ENCODE data around the gene INTS4.
"Not testable (repeated sequence)": the region's sequence is repeated elsewhere in the genome, so short reads cannot be mapped to it uniquely, and the experiment has no call there.

Gene INTS4

DNA sequence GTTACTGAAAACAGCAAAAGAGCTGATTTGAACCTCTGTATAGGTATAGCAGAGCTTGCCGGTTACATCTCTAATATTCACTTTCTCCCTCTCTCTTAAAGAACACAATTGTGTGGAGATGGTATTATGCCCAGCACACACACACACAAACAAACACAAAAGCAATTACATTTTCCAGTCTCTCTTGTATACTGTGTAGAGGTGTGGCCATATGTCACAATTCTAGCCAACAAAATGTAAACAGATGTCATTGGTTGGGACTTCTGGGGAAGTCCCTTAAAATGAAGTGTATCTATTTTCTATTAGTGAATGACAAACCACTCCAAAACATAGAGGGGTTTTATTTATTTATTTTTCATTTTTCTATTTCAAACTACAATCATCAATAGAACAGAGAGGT is 15.8 kb upstream of the INTS4 start:
- ATAC-seq (no peak), DNase-seq (no peak)
- Mint-ChIP-seq H3K27me3 (peaks cover 4% of the 10 kb centered on the region), H3K4me3 (no peak overlapping the region), H3K9me3 (no peaks in the 10 kb centered on the region), H3K27ac (no peak overlapping the region), H3K4me1 (no peaks in the 10 kb centered on the region), H3K36me3 (ENCODE audit: low read depth) (no peaks in the 10 kb centered on the region)

DNA sequence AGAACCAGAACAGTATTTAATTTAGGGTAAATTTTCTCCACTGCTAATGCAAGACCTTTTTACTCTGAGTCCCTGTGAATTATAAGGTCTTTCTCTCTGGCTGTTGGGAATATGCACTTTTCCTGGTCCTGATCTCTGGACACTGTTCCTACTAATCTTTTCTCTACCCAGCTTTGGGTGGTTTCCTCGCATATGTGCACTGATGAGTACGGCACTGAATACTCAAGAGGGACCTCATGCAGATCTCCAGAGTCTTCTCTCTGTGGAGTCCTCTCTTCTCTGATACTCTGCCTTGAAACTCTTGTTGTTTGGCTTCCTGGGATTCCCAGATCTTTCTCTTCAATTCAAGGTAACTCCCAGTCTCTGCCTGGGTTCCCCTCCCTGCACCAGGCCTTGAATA is 14.6 kb upstream of the INTS4 start:
- H3K4me1 Mint-ChIP-seq, result no peaks in the 10 kb centered on the region
- H3K36me3 Mint-ChIP-seq (ENCODE audit: low read depth), result no peaks in the 10 kb centered on the region
- no peak overlapping the region for H3K4me3 Mint-ChIP-seq
- DNase-seq, result no peak
- H3K27me3 Mint-ChIP-seq, result peaks cover 4% of the 10 kb centered on the region
- no peaks in the 10 kb centered on the region for H3K9me3 Mint-ChIP-seq
- no peak for ATAC-seq
- no peak overlapping the region for H3K27ac Mint-ChIP-seq

DNA sequence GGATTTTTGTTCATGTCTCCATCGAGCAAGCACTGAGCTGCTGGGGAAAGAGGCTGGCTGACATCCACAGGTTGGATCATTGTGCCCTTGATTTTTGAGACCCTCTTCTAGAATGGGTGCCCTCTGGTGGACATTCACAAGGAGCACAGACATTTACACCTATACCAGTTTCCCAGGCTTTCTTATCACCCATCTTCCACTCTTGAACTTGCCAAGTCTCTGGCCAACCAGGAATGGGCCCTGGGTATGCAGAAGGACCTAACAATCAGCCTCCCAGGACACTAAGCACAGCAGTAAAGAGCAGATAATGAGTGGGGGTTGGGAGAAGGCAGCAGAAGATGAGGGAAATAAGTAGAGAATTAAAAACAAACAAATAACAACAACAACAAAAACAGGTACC is 5.7 kb upstream of the INTS4 start:
- Mint-ChIP-seq H3K27me3 (no peaks in the 10 kb centered on the region), H3K27ac (no peak overlapping the region), H3K4me1 (peaks cover 9% of the 10 kb centered on the region), H3K36me3 (ENCODE audit: low read depth) (no peaks in the 10 kb centered on the region), H3K4me3 (no peak overlapping the region), H3K9me3 (no peaks in the 10 kb centered on the region)
- peak; percentile 31 for DNase-seq
- ATAC-seq, result peak; percentile 85

- H3K27ac Mint-ChIP-seq, result no peak overlapping the region
- H3K4me1 Mint-ChIP-seq, result peaks cover 13% of the 10 kb centered on the region
- H3K36me3 Mint-ChIP-seq (ENCODE audit: low read depth), result no peaks in the 10 kb centered on the region
- DNase-seq (no peak), ATAC-seq (no peak)
- no peaks in the 10 kb centered on the region for H3K27me3 Mint-ChIP-seq
- H3K9me3 Mint-ChIP-seq, result no peaks in the 10 kb centered on the region
- H3K4me3 Mint-ChIP-seq, result no peak overlapping the region
Measured at GRCh38 chr11:77999446-78000030, 5.1 kb upstream of the INTS4 start.

DNA sequence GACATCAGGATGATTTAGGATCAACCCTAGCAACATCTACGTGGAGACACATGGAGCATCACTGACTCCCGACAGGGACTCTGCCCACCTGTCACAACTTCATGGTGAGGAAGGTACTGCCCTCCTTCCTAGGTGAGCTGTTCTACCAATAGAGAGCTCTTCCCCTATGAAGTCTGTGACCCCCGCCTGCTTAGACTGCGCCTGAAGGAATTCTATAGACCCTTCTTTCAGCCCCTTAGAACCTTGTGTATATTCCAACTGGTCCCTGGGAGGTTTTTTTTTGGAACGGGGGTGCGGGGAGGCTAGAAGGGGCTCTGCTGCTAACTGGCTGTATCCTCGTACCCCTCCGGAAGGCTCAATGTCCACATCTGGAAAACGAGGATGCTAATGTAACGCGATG is 566 bp downstream of the INTS4 start:
- ATAC-seq, result no peak
- H3K27ac Mint-ChIP-seq, result peak overlapping the region; percentile 97

DNA sequence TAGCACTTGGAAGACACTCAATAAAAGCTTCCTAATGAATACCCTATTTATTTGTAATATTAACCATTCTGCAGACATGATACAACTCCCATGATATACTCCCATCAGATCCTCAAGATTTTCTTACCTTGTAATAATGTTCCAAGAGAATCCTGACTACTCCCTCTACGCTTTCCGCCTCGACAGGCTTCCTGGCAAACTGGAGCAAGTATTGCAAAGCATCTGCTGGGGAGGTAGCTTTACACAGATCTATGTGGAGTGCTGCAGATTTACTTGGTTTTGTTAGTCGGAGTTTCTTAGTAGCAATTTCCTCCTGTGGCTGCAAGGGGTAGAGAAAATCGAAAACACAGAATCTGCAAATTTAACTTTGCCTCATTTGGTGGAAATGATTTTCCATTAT is 3.5 kb downstream of the INTS4 start:
- Mint-ChIP-seq H3K4me1 (peaks cover 31% of the 10 kb centered on the region), H3K27ac (no peak overlapping the region), H3K9me3 (no peaks in the 10 kb centered on the region), H3K36me3 (ENCODE audit: low read depth) (peaks cover 25% of the 10 kb centered on the region), H3K27me3 (no peaks in the 10 kb centered on the region), H3K4me3 (no peak overlapping the region)
- ATAC-seq (no peak), DNase-seq (no peak)

More for the DNA sequence above, 566 bp downstream of the INTS4 start:
- Mint-ChIP-seq H3K9me3 (no peaks in the 10 kb centered on the region), H3K27me3 (no peaks in the 10 kb centered on the region), H3K4me1 (peaks cover 24% of the 10 kb centered on the region), H3K4me3 (peak overlapping the region; percentile 93), H3K36me3 (ENCODE audit: low read depth) (no peaks in the 10 kb centered on the region)
- no peak for DNase-seq

DNA sequence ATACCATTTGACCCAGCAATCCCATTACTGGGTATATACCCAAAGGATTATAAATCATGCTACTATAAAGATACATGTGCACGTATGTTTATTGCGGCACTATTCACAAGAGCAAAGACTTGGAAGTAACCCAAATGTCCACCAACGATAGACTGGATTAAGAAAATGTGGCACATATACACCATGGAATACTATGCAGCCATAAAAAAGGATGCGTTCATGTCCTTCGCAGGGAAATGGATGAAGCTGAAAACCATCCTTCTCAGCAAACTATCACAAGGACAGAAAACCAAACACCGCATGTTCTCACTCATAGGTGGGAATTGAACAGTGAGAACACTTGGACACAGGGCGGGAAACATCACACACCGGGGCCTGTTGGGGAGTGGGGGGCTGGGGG is 8.0 kb downstream of the INTS4 start:
- not testable (repeated sequence) for H3K27me3 Mint-ChIP-seq, H3K9me3 Mint-ChIP-seq, H3K4me3 Mint-ChIP-seq, H3K27ac Mint-ChIP-seq, ATAC-seq, DNase-seq
- H3K36me3 Mint-ChIP-seq (ENCODE audit: low read depth), result peaks cover 50% of the 10 kb centered on the region
- peaks cover 11% of the 10 kb centered on the region for H3K4me1 Mint-ChIP-seq

GRCh38 chr11:77981346-77981947 is 13.0 kb downstream of the INTS4 start:
- DNase-seq, result no peak
- H3K4me1 Mint-ChIP-seq, result peaks cover 4% of the 10 kb centered on the region
- no peak overlapping the region for H3K27ac Mint-ChIP-seq
- no peak for ATAC-seq
- peaks cover 48% of the 10 kb centered on the region for H3K36me3 Mint-ChIP-seq (ENCODE audit: low read depth)
- no peaks in the 10 kb centered on the region for H3K27me3 Mint-ChIP-seq
- no peaks in the 10 kb centered on the region for H3K9me3 Mint-ChIP-seq
- H3K4me3 Mint-ChIP-seq, result no peak overlapping the region

DNA sequence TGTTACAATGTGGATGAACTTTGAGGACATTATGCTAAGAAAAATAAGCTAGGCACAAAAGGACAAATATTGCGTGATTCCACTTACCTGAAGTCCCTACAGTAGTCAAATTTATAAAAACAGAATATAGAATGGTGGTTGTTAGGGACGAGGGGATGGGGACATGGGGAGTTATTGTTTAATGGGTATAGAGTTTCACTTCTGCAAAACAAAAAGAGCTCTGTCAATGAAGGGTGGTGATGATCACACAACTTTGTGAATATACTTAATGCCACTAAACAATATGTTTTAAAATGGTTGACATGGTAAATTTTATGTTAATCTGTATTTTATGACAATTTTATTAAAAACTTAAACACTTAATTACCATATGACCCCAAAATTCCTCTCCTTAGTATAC is 26.1 kb downstream of the INTS4 start:
- Mint-ChIP-seq H3K9me3 (no peaks in the 10 kb centered on the region), H3K4me3 (no peak overlapping the region), H3K27me3 (no peaks in the 10 kb centered on the region), H3K4me1 (peaks cover 2% of the 10 kb centered on the region), H3K27ac (no peak overlapping the region), H3K36me3 (ENCODE audit: low read depth) (peaks cover 23% of the 10 kb centered on the region)
- ATAC-seq (no peak), DNase-seq (no peak)

- ATAC-seq (no peak), DNase-seq (no peak)
- no peak overlapping the region for H3K27ac Mint-ChIP-seq
- peaks cover 2% of the 10 kb centered on the region for H3K4me1 Mint-ChIP-seq
- H3K27me3 Mint-ChIP-seq, result no peaks in the 10 kb centered on the region
- H3K4me3 Mint-ChIP-seq, result no peak overlapping the region
- H3K36me3 Mint-ChIP-seq (ENCODE audit: low read depth), result peaks cover 19% of the 10 kb centered on the region
- no peaks in the 10 kb centered on the region for H3K9me3 Mint-ChIP-seq
Measured at GRCh38 chr11:77967753-77968152, 26.7 kb downstream of the INTS4 start.

DNA sequence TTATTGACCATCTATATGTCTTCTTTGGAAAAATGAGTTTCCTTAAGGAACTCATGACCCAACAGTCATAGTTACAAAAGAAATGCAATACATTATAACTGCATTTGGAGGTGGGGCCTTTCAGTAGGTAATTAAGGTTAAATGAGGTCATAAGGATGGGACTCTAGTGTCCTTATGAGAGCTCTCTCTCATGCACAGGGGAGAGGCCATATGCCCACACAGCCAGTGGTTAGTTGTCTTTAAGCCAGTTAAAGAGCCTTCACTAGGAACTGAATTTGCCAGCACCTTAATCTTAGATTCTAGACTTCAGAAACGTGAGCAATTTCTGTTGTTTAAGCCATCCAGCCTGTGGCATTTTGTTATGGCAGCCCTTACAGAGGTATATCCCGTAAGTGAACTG is 27.3 kb downstream of the INTS4 start:
- H3K27me3 Mint-ChIP-seq, result no peaks in the 10 kb centered on the region
- peaks cover 16% of the 10 kb centered on the region for H3K36me3 Mint-ChIP-seq (ENCODE audit: low read depth)
- ATAC-seq, result no peak
- H3K4me1 Mint-ChIP-seq, result peaks cover 2% of the 10 kb centered on the region
- DNase-seq, result no peak
- H3K4me3 Mint-ChIP-seq, result no peak overlapping the region
- H3K9me3 Mint-ChIP-seq, result no peaks in the 10 kb centered on the region
- H3K27ac Mint-ChIP-seq, result no peak overlapping the region

DNA sequence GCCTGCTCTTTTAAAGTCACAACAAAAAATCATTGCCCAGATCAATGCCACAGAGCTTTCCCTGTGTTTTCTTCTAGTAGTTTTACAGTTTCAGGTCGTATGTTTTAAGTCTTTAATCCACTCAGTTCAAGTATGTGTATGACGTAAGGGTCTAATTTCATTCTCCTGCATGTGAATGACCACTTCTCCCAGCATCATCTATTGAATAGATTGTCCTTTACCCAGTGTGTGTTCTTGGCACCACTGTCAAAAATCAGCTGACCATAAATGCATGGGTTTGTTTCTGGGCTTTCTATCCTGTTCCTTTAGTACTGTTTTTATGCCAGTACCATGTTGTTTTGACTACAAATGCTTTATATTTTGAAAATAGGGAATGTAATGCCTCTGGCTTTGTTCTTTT is 28.1 kb downstream of the INTS4 start:
- Mint-ChIP-seq H3K9me3 (no peaks in the 10 kb centered on the region), H3K4me3 (no peak overlapping the region), H3K36me3 (ENCODE audit: low read depth) (peaks cover 15% of the 10 kb centered on the region), H3K27me3 (no peaks in the 10 kb centered on the region), H3K4me1 (peaks cover 2% of the 10 kb centered on the region), H3K27ac (no peak overlapping the region)
- DNase-seq (no peak), ATAC-seq (no peak)

DNA sequence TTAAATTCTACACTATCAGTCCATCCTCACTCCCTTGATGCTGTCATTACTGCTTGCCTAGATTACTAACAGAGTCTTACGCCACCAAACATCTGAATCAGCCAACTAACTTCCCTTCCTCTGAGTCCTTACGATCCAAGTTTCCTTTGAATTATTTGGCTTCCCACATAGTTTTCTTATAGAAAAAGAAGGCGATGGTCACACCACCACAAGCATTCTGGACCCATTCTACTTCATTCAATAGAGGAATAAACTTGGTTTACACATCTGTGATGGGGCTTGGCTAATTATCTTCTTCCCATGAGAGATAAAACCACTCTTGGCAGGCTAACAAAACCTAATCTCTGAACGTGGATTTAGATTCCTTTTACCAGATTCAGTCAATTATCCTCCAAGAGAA is 35.0 kb downstream of the INTS4 start:
- Mint-ChIP-seq H3K4me1 (no peaks in the 10 kb centered on the region), H3K27me3 (no peaks in the 10 kb centered on the region), H3K4me3 (no peak overlapping the region), H3K27ac (no peak overlapping the region), H3K36me3 (ENCODE audit: low read depth) (peaks cover 26% of the 10 kb centered on the region), H3K9me3 (no peaks in the 10 kb centered on the region)
- ATAC-seq, result no peak
- no peak for DNase-seq

GRCh38 chr11:77958583-77959177 is 35.8 kb downstream of the INTS4 start:
- H3K27me3 Mint-ChIP-seq, H3K4me1 Mint-ChIP-seq, ATAC-seq, H3K4me3 Mint-ChIP-seq, H3K27ac Mint-ChIP-seq, DNase-seq, H3K9me3 Mint-ChIP-seq: not testable (repeated sequence)
- peaks cover 31% of the 10 kb centered on the region for H3K36me3 Mint-ChIP-seq (ENCODE audit: low read depth)

- DNase-seq, H3K4me3 Mint-ChIP-seq, H3K9me3 Mint-ChIP-seq, H3K27me3 Mint-ChIP-seq, H3K27ac Mint-ChIP-seq, ATAC-seq: not testable (repeated sequence)
- peaks cover 17% of the 10 kb centered on the region for H3K4me1 Mint-ChIP-seq
- H3K36me3 Mint-ChIP-seq (ENCODE audit: low read depth), result peaks cover 17% of the 10 kb centered on the region
Measured at GRCh38 chr11:77943296-77943695, 51.2 kb downstream of the INTS4 start.

All from activated naive CD8-positive, alpha-beta T cell treated with anti-CD3 and anti-CD28 coated beads, Interleukin-2, amount 50 U/mL, for 24 hours (primary cell).